Psoas muscle (tissue), 8 donors: Measurements from ENCODE around the gene CNOT6. TPM values are rescaled to one million over a fixed set of nuclear protein-coding genes. Genes with fewer than 3 reads are reported as not detected.

Experiments used
- ATAC-seq, 4 donors: fragments of 200-7000 bp; cut with Tn5 transposase; one replicate each; pipeline ENCODE4 v1.9.1; 2020; ENCODE audit warnings: moderate library complexity in 3 of 4, mild to moderate bottlenecking in 2 of 4
- DNase-seq, 2 donors: peaks; one replicate each; pipeline ENCODE4 v3.0.0-alpha.2; 2020
- H3K27ac ChIP-seq: fragments of 200-600 bp; one replicate; pipeline ENCODE4 v1.8.0; 2022
- H3K27me3 ChIP-seq, 3 donors: fragments of 200-600 bp in 1 of 3; one replicate each; pipeline versions ENCODE4 v1.6.1 to v1.8.0; 2013 to 2022; ENCODE audit warnings: low read length in 2 of 3, mild to moderate bottlenecking in 2 of 3, moderate library complexity in 1 of 3; ENCODE audit not compliant: insufficient read depth in 3 of 3
- H3K36me3 ChIP-seq, 2 donors: fragments of 200-600 bp in 1 of 2; one replicate each; pipeline versions ENCODE4 v1.6.1 to v1.8.0; 2013 to 2022; ENCODE audit warnings: low read depth in 1 of 2, mild to moderate bottlenecking in 1 of 2, moderate library complexity in 1 of 2; ENCODE audit not compliant: insufficient read depth in 1 of 2
- H3K4me1 ChIP-seq: fragments of 200-600 bp; one replicate; pipeline ENCODE4 v1.8.0; 2022
- H3K4me3 ChIP-seq: fragments of 200-600 bp; one replicate; pipeline ENCODE4 v1.8.0; 2022; ENCODE audit warnings: mild to moderate bottlenecking
- H3K9me3 ChIP-seq: fragments of 200-600 bp; one replicate; pipeline ENCODE4 v1.8.0; 2022
- WGBS, 3 donors: extraction: QIAGEN DNeasy Blood & Tissue Kit; methylation state at CpG; one replicate each; pipeline versions ENCODE4 v1.1.6 to v1.1.7; 2013; 5-methylcytosine and 5-hydroxymethylcytosine counted together
- intact Hi-C, 2 donors: fragments of 100-400 bp; cut with DNase I; formaldehyde crosslinking; loops; one replicate each; pipeline versions ENCODE4 v1.11.0 to v1.14.2; 2022
- polyA plus RNA-seq, 3 donors: library from polyadenylated mRNA; stranded (reverse); fragments of 200-250 nt; gene quantifications; one replicate each; pipeline ENCODE4 v1.2.3, GENCODE V29; 2013
- total RNA-seq, 4 donors: library from RNA; stranded (reverse); fragmentation: NEBNext Ultra II Directional in 2 of 4; extraction: Animal tissue kit (Norgen Biotek cat#: 25700) in 2 of 4; gene quantifications; one replicate each; pipeline versions ENCODE4 v1.2.1 to v1.2.4, GENCODE V29; 2021 to 2023
- TF ChIP-seq, protein P1 (sequence below): fragments of 200-600 bp; IDR thresholded peaks from one replicate; pipeline ENCODE4 v1.8.0; 2022; ENCODE audit warnings: antibody characterized with exemption
- donor health status: healthy with polysubstance abuse.
- donor health status: DM: no; HTN: no; CAD: no; lungs with moderate emphysema.
- donor health status: Bipolar disorder and iron deficiency.
- donor health status: healthy.
- donor health status: DM: yes; HTN: yes; CAD: no.
- donor health status: DM: no; HTN: no; CAD: no.
- donor health status: DM: no; HTN: no; CAD: no.
- donor health status: DM: yes; HTN: yes; CAD: no.

Gene CNOT6
- total and polyA plus RNA-seq, 7 donors = 3.6 to 13.7 (median 8.7) TPM

DNA sequence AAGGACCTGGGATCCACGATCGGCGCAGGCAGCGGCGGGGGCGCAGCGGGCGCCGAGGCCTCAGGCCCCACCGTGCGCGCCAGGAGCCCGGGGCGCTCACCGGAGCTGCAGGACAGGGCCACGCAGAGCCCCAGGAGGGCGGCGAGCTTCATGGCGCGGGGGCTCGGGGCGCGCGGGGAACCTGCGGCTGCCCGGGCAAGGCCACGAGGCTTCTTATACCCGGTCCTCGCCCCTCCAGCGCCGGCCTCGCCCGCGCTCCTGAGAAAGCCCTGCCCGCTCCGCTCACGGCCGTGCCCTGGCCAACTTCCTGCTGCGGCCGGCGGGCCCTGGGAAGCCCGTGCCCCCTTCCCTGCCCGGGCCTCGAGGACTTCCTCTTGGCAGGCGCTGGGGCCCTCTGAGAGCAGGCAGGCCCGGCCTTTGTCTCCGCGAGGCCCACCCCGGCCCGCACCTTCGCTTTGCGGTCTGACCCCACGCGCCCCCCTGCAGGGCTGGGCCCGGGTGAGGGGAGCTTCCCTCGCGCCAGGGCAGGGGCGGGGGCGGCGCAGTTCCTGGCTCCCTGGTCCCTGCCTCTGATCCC is 97.2 kb downstream of the CNOT6 start, which contains the start of gene SCGB3A1:
TSS of gene SCGB3A1 (minus strand) at position 189 of the 577 bp plus-strand sequence. CDS start at position 152, 37 bp downstream.
- Histone ChIP-seq H3K4me3 (peak within 1 kb of the TSS; percentile 53), H3K4me1 (peaks cover 4% of the 10 kb centered on the region), H3K36me3 (no peaks in the 10 kb centered on the region), H3K9me3 (no peaks in the 10 kb centered on the region), H3K27ac (no peak within 1 kb of the TSS), H3K27me3 (peaks cover 0 to 48% (median 12%) of the 10 kb centered on the region in 3 donors)
- intact Hi-C loops = no loop called here
- 6 to 9% (median 6%) methylated on average over 27 to 60 of the region's 60 CpGs for WGBS, 3 donors
- TF ChIP-seq, protein P1, sequence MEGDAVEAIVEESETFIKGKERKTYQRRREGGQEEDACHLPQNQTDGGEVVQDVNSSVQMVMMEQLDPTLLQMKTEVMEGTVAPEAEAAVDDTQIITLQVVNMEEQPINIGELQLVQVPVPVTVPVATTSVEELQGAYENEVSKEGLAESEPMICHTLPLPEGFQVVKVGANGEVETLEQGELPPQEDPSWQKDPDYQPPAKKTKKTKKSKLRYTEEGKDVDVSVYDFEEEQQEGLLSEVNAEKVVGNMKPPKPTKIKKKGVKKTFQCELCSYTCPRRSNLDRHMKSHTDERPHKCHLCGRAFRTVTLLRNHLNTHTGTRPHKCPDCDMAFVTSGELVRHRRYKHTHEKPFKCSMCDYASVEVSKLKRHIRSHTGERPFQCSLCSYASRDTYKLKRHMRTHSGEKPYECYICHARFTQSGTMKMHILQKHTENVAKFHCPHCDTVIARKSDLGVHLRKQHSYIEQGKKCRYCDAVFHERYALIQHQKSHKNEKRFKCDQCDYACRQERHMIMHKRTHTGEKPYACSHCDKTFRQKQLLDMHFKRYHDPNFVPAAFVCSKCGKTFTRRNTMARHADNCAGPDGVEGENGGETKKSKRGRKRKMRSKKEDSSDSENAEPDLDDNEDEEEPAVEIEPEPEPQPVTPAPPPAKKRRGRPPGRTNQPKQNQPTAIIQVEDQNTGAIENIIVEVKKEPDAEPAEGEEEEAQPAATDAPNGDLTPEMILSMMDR = no peak
- no peak for ATAC-seq
- no peak for DNase-seq

DNA sequence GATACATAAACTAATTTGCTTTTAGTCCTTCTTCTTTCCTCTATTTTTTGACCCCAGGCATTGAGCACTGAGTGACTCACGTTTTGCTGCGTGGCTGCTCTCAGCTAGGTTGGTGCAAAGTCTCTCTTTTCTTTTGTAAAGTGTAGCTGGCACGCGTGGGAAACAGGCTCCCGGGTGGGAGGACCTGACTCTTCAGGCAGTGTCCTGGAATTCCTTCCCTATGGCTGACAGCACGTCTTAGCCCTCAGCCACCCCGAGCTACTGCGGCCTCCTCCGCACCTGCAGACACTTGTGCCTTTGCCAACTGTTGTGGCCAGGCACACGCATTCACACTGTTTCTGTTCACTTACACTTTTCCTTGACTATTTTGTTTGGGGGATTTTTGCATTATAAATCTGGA is 98.0 kb downstream of the CNOT6 start:
- DNase-seq = no peak
- Histone ChIP-seq H3K27ac (no peak overlapping the region), H3K27me3 (peaks cover 0 to 48% (median 12%) of the 10 kb centered on the region in 3 donors), H3K4me3 (no peak overlapping the region), H3K4me1 (peaks cover 4% of the 10 kb centered on the region), H3K9me3 (no peaks in the 10 kb centered on the region), H3K36me3 (no peaks in the 10 kb centered on the region)
- intact Hi-C loops = no loop called here
- 80 to 85% (median 82%) methylated on average over 10 of the region's 10 CpGs for WGBS, 3 donors
- TF ChIP-seq, protein P1 = no peak
- ATAC-seq = no peak

DNA sequence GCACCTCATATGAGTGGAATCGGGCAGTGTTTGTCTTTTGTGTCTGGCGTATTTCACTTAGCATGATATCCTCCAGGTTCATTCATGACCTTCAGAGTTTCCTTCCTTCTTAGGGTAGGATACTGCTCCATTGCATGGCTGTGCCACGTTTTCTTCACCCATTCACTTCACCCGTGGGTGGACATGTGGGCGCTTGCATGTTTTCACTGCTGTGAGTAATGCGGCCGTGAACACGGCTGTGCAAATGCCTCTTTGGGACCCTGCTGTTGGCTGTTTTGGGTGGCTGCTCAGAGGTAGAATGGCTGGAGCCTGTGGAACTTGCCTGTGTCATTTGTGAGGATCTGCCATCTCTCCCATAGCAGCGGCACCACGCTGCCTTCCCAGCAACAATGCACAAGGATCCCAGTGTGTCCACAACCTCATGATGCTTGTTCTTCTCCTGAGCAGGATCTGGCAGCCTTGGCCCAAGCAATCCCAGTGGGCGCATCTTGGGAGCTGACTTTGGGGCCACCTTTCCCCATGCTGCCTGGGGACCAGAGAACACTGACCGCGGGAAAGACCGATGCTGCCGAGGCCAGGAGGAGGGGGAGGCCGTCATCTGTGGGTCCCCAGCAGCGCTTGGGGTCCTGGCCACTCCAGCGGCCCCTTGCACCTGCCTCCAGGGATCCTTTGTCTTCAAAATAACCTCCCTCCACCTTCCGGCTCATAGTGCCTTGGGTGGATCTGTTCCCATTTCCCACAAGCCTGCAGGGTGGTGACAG is 99.4 kb downstream of the CNOT6 start:
- Histone ChIP-seq H3K9me3 (no peaks in the 10 kb centered on the region), H3K4me1 (peaks cover 4% of the 10 kb centered on the region), H3K36me3 (no peaks in the 10 kb centered on the region), H3K27me3 (peaks cover 0 to 48% (median 7%) of the 10 kb centered on the region in 3 donors), H3K4me3 (no peak overlapping the region), H3K27ac (no peak overlapping the region)
- ATAC-seq = no peak
- WGBS, 3 donors = 86 to 91% (median 90%) methylated on average over 19 of the region's 19 CpGs
- DNase-seq = no peak
- TF ChIP-seq, protein P1 = no peak
- intact Hi-C loops = no loop called here

DNA sequence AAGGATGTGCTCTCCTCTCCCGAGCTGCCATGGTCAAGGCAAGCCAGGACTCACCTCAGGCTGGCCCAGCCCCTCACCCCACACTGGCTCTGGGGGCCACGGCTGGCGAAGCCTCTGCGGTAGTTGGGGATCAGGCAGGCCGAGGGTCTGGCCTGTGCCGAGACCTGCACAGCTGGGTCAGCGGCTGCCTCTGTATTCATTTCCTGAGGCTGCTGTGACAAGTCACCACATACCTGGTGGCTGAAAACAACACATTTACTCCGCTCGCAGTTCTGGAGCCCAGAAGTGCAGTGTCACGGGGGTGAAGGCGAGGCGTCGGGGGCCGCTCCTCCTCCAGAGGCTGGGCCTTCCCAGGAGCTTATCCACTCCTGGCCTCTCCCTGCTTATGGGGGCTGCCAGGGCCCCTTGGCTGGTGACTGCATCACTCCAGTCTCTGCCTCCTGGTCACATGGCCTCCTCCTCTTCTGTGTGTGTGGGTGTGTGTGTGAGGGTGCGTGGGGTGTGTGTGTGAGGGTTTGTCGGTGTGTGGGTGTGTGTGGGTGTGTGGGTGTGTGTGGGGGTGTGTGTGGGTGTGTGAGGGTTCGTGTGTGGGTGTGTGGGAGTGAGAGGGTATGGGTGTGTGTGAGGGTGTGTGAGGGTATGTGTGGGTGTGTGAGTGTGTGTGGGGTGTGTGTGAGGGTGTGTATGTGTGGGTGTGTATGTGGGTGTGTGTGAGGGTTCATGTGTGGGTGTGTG is 100.3 kb downstream of the CNOT6 start:
- 81 to 89% (median 85%) methylated on average over 17 of the region's 17 CpGs for WGBS, 3 donors
- Histone ChIP-seq H3K27ac (no peak overlapping the region), H3K36me3 (no peaks in the 10 kb centered on the region), H3K4me3 (no peak overlapping the region), H3K27me3 (peaks cover 0 to 44% (median 9%) of the 10 kb centered on the region in 3 donors), H3K9me3 (no peaks in the 10 kb centered on the region), H3K4me1 (peaks cover 4% of the 10 kb centered on the region)
- ATAC-seq (no peak), DNase-seq (no peak)
- TF ChIP-seq, protein P1 = no peak
- intact Hi-C loops = no loop called here
